ENCODE measurements around the gene RBMS1.
"Not testable (repeated sequence)": the region's sequence is repeated elsewhere in the genome, so short reads cannot be mapped to it uniquely, and the experiment has no call there.

The RBMS1 gene

GRCh38 chr2:160460333-160460731, 33.3 kb downstream of the RBMS1 start:
- H3K9me3 ChIP-seq (ENCODE audit: control insufficient read depth in 1 of 2, low read length in 2 of 2) = no peaks in the 10 kb centered on the region
- no peaks in the 10 kb centered on the region for H3K27me3 ChIP-seq (ENCODE audit: control insufficient read depth in 1 of 2, insufficient read depth in 2 of 2, low read length in 2 of 2)
- no peak overlapping the region for H3K27ac ChIP-seq (ENCODE audit: low read depth, low read length)
- no peak overlapping the region for H3K4me3 ChIP-seq (ENCODE audit: low read depth in 1 of 2, low read length in 2 of 2)
- no peak overlapping the region for H3K9ac ChIP-seq (ENCODE audit: low read depth in 1 of 2, low read length in 2 of 2)
- no peaks in the 10 kb centered on the region for H3K36me3 ChIP-seq (ENCODE audit: control insufficient read depth in 1 of 2, insufficient read depth in 2 of 2, low read length in 2 of 2)
- H3K4me1 ChIP-seq (ENCODE audit: control insufficient read depth in 1 of 2, insufficient read depth in 2 of 2, low read length in 2 of 2) = peaks cover 0 to 6% of the 10 kb centered on the region in 2 donors

DNA sequence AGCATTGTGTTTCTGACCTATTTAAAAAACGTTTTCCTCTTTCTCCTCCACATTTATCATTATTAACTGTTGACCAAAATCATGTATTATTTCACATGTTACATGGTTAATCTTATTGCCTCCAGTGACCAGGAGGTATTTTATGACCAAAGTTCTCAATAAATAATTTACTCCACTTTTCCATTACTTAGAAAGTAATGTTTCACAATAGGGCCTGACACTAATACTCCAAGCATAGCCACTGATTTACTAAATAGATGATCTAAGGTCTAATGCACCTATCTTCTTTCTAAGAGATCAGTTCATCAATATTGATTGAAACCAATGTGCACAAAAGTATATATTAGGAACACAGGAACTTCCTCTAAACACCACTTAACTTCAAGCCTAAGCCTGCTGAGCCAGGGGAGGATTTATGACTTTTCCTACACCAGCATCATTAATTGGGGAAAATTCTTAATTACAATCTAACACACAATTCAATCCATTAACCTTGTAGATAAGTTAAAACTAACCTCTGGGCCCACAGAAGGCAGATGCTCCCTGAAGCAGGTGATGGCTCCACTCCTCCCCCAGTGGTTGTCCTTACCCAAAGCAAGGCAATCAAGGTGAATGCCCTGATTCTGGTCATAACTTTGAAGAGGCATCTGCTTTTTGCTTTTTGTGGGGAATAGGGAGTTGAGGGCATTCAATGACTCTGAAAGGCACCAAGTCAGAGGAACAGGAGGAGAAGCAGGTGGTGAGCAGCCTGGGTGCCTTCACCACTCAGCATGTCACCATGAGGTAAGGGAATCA, 33.9 kb downstream of the RBMS1 start:
- Histone ChIP-seq H3K4me1 (ENCODE audit: control insufficient read depth in 1 of 2, insufficient read depth in 2 of 2, low read length in 2 of 2) (peaks cover 0 to 6% of the 10 kb centered on the region in 2 donors), H3K9me3 (ENCODE audit: control insufficient read depth in 1 of 2, low read length in 2 of 2) (no peaks in the 10 kb centered on the region), H3K4me3 (ENCODE audit: low read depth in 1 of 2, low read length in 2 of 2) (no peak overlapping the region), H3K36me3 (ENCODE audit: control insufficient read depth in 1 of 2, insufficient read depth in 2 of 2, low read length in 2 of 2) (no peaks in the 10 kb centered on the region), H3K27me3 (ENCODE audit: control insufficient read depth in 1 of 2, insufficient read depth in 2 of 2, low read length in 2 of 2) (no peaks in the 10 kb centered on the region), H3K9ac (ENCODE audit: low read depth in 1 of 2, low read length in 2 of 2) (no peak overlapping the region), H3K27ac (ENCODE audit: low read depth, low read length) (no peak overlapping the region)

DNA sequence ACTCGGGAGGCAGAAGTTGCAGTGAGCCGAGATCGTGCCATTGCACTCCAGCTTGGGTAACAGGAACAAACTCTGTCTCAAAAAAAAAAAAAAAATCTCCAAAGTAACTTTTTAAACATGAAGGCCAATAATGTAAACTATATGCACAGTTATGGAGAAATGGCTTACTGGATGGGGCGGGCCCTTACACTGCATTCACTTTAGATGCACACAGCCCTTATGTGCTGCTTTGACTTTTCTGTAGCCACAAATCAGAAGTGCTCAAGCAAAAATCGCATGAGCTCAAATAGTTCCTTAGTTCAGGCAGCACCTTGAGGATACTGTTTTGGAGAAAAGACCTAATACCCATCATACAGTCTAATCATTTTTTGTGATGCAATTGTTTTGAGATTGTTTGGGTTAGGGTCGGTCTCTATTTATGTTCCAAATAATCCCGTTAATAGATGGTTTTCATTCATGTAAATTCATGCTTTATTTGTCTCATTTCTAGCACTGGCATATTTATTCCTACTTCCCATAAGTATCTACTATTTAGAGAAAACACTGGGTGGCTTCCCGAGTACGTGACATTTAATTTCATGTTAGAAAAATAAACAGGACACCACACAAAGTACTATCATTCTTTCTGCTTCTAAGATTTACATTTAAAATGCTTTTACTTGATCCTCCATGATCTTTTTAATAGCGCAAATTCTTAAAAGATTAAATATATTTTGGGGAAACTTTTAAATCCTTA, 34.7 kb downstream of the RBMS1 start:
- Histone ChIP-seq H3K4me1 (ENCODE audit: control insufficient read depth in 1 of 2, insufficient read depth in 2 of 2, low read length in 2 of 2) (peaks cover 5 to 6% of the 10 kb centered on the region in 2 donors), H3K9ac (ENCODE audit: low read depth in 1 of 2, low read length in 2 of 2) (no peak overlapping the region), H3K27me3 (ENCODE audit: control insufficient read depth in 1 of 2, insufficient read depth in 2 of 2, low read length in 2 of 2) (no peaks in the 10 kb centered on the region), H3K27ac (ENCODE audit: low read depth, low read length) (no peak overlapping the region), H3K36me3 (ENCODE audit: control insufficient read depth in 1 of 2, insufficient read depth in 2 of 2, low read length in 2 of 2) (no peaks in the 10 kb centered on the region), H3K4me3 (ENCODE audit: low read depth in 1 of 2, low read length in 2 of 2) (no peak overlapping the region), H3K9me3 (ENCODE audit: control insufficient read depth in 1 of 2, low read length in 2 of 2) (no peaks in the 10 kb centered on the region)

DNA sequence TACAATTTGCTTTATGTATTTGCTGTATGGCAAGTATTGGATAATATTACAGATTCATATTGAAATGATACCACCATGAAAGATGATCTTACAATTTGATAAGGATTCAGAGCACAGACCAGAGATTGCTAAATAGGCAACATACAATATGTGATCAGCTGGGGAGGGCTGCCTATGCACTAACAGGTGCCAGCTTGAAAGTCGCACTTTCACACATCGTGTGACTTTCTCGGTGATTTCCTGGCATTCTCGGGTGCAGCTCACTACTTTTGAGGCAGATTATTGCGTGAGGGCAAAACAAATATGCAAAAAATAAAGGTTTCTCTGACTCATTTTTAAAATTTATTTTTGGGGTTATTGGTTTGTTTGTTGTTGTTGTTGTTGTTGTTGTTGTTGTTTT, 36.0 kb downstream of the RBMS1 start:
- Histone ChIP-seq H3K27ac (ENCODE audit: low read depth, low read length) (no peak overlapping the region), H3K36me3 (ENCODE audit: control insufficient read depth in 1 of 2, insufficient read depth in 2 of 2, low read length in 2 of 2) (no peaks in the 10 kb centered on the region), H3K9me3 (ENCODE audit: control insufficient read depth in 1 of 2, low read length in 2 of 2) (no peaks in the 10 kb centered on the region), H3K4me1 (ENCODE audit: control insufficient read depth in 1 of 2, insufficient read depth in 2 of 2, low read length in 2 of 2) (peaks cover 5 to 6% of the 10 kb centered on the region in 2 donors), H3K4me3 (ENCODE audit: low read depth in 1 of 2, low read length in 2 of 2) (no peak overlapping the region), H3K27me3 (ENCODE audit: control insufficient read depth in 1 of 2, insufficient read depth in 2 of 2, low read length in 2 of 2) (no peaks in the 10 kb centered on the region), H3K9ac (ENCODE audit: low read depth in 1 of 2, low read length in 2 of 2) (no peak overlapping the region)

GRCh38 chr2:160454070-160454797, 39.4 kb downstream of the RBMS1 start:
- no peaks in the 10 kb centered on the region for H3K36me3 ChIP-seq (ENCODE audit: control insufficient read depth in 1 of 2, insufficient read depth in 2 of 2, low read length in 2 of 2)
- H3K9ac ChIP-seq (ENCODE audit: low read depth in 1 of 2, low read length in 2 of 2) = no peak overlapping the region
- no peaks in the 10 kb centered on the region for H3K27me3 ChIP-seq (ENCODE audit: control insufficient read depth in 1 of 2, insufficient read depth in 2 of 2, low read length in 2 of 2)
- H3K4me1 ChIP-seq (ENCODE audit: control insufficient read depth in 1 of 2, insufficient read depth in 2 of 2, low read length in 2 of 2) = peaks cover 5 to 6% of the 10 kb centered on the region in 2 donors
- no peak overlapping the region for H3K4me3 ChIP-seq (ENCODE audit: low read depth in 1 of 2, low read length in 2 of 2)
- H3K27ac ChIP-seq (ENCODE audit: low read depth, low read length) = no peak overlapping the region
- H3K9me3 ChIP-seq (ENCODE audit: control insufficient read depth in 1 of 2, low read length in 2 of 2) = no peaks in the 10 kb centered on the region

GRCh38 chr2:160453111-160453820, 40.3 kb downstream of the RBMS1 start:
- no peaks in the 10 kb centered on the region for H3K9me3 ChIP-seq (ENCODE audit: control insufficient read depth in 1 of 2, low read length in 2 of 2)
- no peaks in the 10 kb centered on the region for H3K27me3 ChIP-seq (ENCODE audit: control insufficient read depth in 1 of 2, insufficient read depth in 2 of 2, low read length in 2 of 2)
- H3K4me3 ChIP-seq (ENCODE audit: low read depth in 1 of 2, low read length in 2 of 2) = no peak overlapping the region
- no peaks in the 10 kb centered on the region for H3K36me3 ChIP-seq (ENCODE audit: control insufficient read depth in 1 of 2, insufficient read depth in 2 of 2, low read length in 2 of 2)
- no peak overlapping the region for H3K9ac ChIP-seq (ENCODE audit: low read depth in 1 of 2, low read length in 2 of 2)
- H3K27ac ChIP-seq (ENCODE audit: low read depth, low read length) = no peak overlapping the region
- peaks cover 5 to 6% of the 10 kb centered on the region in 2 donors for H3K4me1 ChIP-seq (ENCODE audit: control insufficient read depth in 1 of 2, insufficient read depth in 2 of 2, low read length in 2 of 2)

- H3K4me1 ChIP-seq (ENCODE audit: control insufficient read depth in 1 of 2, insufficient read depth in 2 of 2, low read length in 2 of 2) = peaks cover 0 to 5% of the 10 kb centered on the region in 2 donors
- no peaks in the 10 kb centered on the region for H3K36me3 ChIP-seq (ENCODE audit: control insufficient read depth in 1 of 2, insufficient read depth in 2 of 2, low read length in 2 of 2)
- no peak overlapping the region for H3K27ac ChIP-seq (ENCODE audit: low read depth, low read length)
- no peak overlapping the region for H3K4me3 ChIP-seq (ENCODE audit: low read depth in 1 of 2, low read length in 2 of 2)
- no peak overlapping the region for H3K9ac ChIP-seq (ENCODE audit: low read depth in 1 of 2, low read length in 2 of 2)
- no peaks in the 10 kb centered on the region for H3K9me3 ChIP-seq (ENCODE audit: control insufficient read depth in 1 of 2, low read length in 2 of 2)
- no peaks in the 10 kb centered on the region for H3K27me3 ChIP-seq (ENCODE audit: control insufficient read depth in 1 of 2, insufficient read depth in 2 of 2, low read length in 2 of 2)
Measured at GRCh38 chr2:160450486-160450885, 43.1 kb downstream of the RBMS1 start.

- not testable (repeated sequence) for H3K27ac ChIP-seq (ENCODE audit: low read depth, low read length); H3K4me3 ChIP-seq (ENCODE audit: low read depth in 1 of 2, low read length in 2 of 2); H3K9me3 ChIP-seq (ENCODE audit: control insufficient read depth in 1 of 2, low read length in 2 of 2); H3K4me1 ChIP-seq (ENCODE audit: control insufficient read depth in 1 of 2, insufficient read depth in 2 of 2, low read length in 2 of 2); H3K9ac ChIP-seq (ENCODE audit: low read depth in 1 of 2, low read length in 2 of 2); H3K27me3 ChIP-seq (ENCODE audit: control insufficient read depth in 1 of 2, insufficient read depth in 2 of 2, low read length in 2 of 2); H3K36me3 ChIP-seq (ENCODE audit: control insufficient read depth in 1 of 2, insufficient read depth in 2 of 2, low read length in 2 of 2)
Measured at GRCh38 chr2:160448821-160449220, 44.8 kb downstream of the RBMS1 start.

DNA sequence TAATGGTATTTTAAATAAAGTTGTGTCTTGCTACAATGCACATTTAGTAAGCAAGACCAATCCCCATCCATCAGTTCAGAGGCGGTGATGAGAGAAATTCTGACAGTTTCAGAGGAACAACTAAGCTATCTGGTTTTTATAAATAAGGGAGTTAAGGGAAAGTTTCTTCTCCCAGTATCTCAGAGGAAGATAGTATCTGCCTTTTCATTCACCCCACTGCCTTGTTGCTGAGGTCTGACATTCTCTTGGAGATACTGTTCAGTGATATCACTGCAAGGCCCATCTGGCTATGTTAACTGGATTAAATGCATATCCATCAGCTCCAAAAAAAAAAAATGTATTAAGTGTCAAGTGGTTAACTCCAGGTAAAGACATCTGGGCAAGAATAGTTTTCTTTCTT, 47.9 kb downstream of the RBMS1 start:
- no peaks in the 10 kb centered on the region for H3K4me1 ChIP-seq (ENCODE audit: control insufficient read depth in 1 of 2, insufficient read depth in 2 of 2, low read length in 2 of 2)
- H3K4me3 ChIP-seq (ENCODE audit: low read depth in 1 of 2, low read length in 2 of 2) = no peak overlapping the region

More for the DNA sequence above, 47.9 kb downstream of the RBMS1 start:
- Histone ChIP-seq H3K27me3 (ENCODE audit: control insufficient read depth in 1 of 2, insufficient read depth in 2 of 2, low read length in 2 of 2) (no peaks in the 10 kb centered on the region), H3K36me3 (ENCODE audit: control insufficient read depth in 1 of 2, insufficient read depth in 2 of 2, low read length in 2 of 2) (no peaks in the 10 kb centered on the region), H3K27ac (ENCODE audit: low read depth, low read length) (no peak overlapping the region), H3K9ac (ENCODE audit: low read depth in 1 of 2, low read length in 2 of 2) (no peak overlapping the region), H3K9me3 (ENCODE audit: control insufficient read depth in 1 of 2, low read length in 2 of 2) (peaks cover 0 to 3% of the 10 kb centered on the region in 2 donors)

All from duodenal mucosa (tissue), 2 donors.